H9 (cell line): ENCODE measurements around the gene FUS. TPM values are rescaled to one million over a fixed set of nuclear protein-coding genes. Genes with fewer than 3 reads are reported as not detected.

Source experiments
- DNase-seq: peaks from one replicate; pipeline ENCODE4 v3.0.0-alpha.2; 2017
- H2AFZ ChIP-seq: one replicate; pipeline ENCODE4 v1.6.1; 2013; ENCODE audit warnings: mild to moderate bottlenecking, low read length, control low read depth, moderate library complexity
- H2AK5ac ChIP-seq: 2 replicates; pipeline ENCODE4 v1.6.1; 2013; ENCODE audit warnings: low read length, control low read depth, mixed read lengths; ENCODE audit not compliant: insufficient read length
- H2BK120ac ChIP-seq: one replicate; pipeline ENCODE4 v1.6.1; 2013; ENCODE audit warnings: low read depth, mild to moderate bottlenecking, low read length, control low read depth, inconsistent platforms; ENCODE audit not compliant: poor library complexity, severe bottlenecking
- H2BK12ac ChIP-seq: 2 replicates; pipeline ENCODE4 v1.6.1; 2013; ENCODE audit warnings: low read length, control low read depth, mixed read lengths, low read depth; ENCODE audit not compliant: insufficient read length
- H2BK15ac ChIP-seq: 2 replicates; pipeline ENCODE4 v1.6.1; 2013; ENCODE audit warnings: low read depth, low read length, control low read depth
- H2BK20ac ChIP-seq: one replicate; pipeline ENCODE4 v1.6.1; 2013; ENCODE audit warnings: low read depth, mild to moderate bottlenecking, low read length, control low read depth, inconsistent platforms; ENCODE audit not compliant: poor library complexity, severe bottlenecking
- H2BK5ac ChIP-seq: 2 replicates; pipeline ENCODE4 v1.6.1; 2013; ENCODE audit warnings: low read length, control low read depth, mixed read lengths; ENCODE audit not compliant: insufficient read length
- H3K14ac ChIP-seq: 2 replicates; pipeline ENCODE4 v1.6.1; 2013; ENCODE audit warnings: low read length, control low read depth; ENCODE audit not compliant: insufficient read depth
- H3K18ac ChIP-seq: 2 replicates; pipeline ENCODE4 v1.6.1; 2013; ENCODE audit warnings: low read depth, mild to moderate bottlenecking, mixed read lengths, low read length, control low read depth; ENCODE audit not compliant: insufficient read length
- H3K23ac ChIP-seq: 2 replicates; pipeline ENCODE4 v1.6.1; 2013; ENCODE audit warnings: low read length, control low read depth, mixed read lengths, low read depth; ENCODE audit not compliant: insufficient read length
- H3K23me2 ChIP-seq: 2 replicates; pipeline ENCODE4 v1.6.1; 2013; ENCODE audit warnings: low read depth, mild to moderate bottlenecking, mixed read lengths, low read length, control low read depth; ENCODE audit not compliant: insufficient read length, poor library complexity, severe bottlenecking
- H3K27ac ChIP-seq: 2 replicates; pipeline ENCODE4 v1.5.1; 2013; ENCODE audit warnings: low read length, control low read depth, mixed read lengths, low read depth; ENCODE audit not compliant: insufficient read length
- H3K27me3 ChIP-seq: 2 replicates; pipeline ENCODE4 v1.6.1; 2013; ENCODE audit warnings: low read length, control low read depth, inconsistent platforms; ENCODE audit not compliant: insufficient read depth
- H3K4ac ChIP-seq: 2 replicates; pipeline ENCODE4 v1.6.1; 2013; ENCODE audit warnings: low read depth, mild to moderate bottlenecking, control low read depth, inconsistent platforms, low read length, moderate library complexity
- H3K4me1 ChIP-seq: 2 replicates; pipeline ENCODE4 v1.6.1; 2013; ENCODE audit warnings: low read length, control low read depth, inconsistent platforms; ENCODE audit not compliant: insufficient read depth
- H3K4me2 ChIP-seq: 2 replicates; pipeline ENCODE4 v1.6.1; 2013; ENCODE audit warnings: low read length, control low read depth, mixed read lengths; ENCODE audit not compliant: insufficient read length, insufficient read depth
- H3K56ac ChIP-seq: 2 replicates; pipeline ENCODE4 v1.6.1; 2013; ENCODE audit warnings: low read depth, mild to moderate bottlenecking, mixed read lengths, low read length, control low read depth; ENCODE audit not compliant: insufficient read length
- H3K79me1 ChIP-seq: 2 replicates; pipeline ENCODE4 v1.6.1; 2013; ENCODE audit warnings: low read depth, mild to moderate bottlenecking, moderate library complexity, low read length, control low read depth, inconsistent platforms; ENCODE audit not compliant: insufficient read depth, poor library complexity, severe bottlenecking
- H3K79me2 ChIP-seq: 2 replicates; pipeline ENCODE4 v1.6.1; 2013; ENCODE audit warnings: low read length, control low read depth, inconsistent platforms; ENCODE audit not compliant: insufficient read depth
- H3K9ac ChIP-seq: 2 replicates; pipeline ENCODE4 v1.6.1; 2013; ENCODE audit warnings: low read length, control low read depth, mixed read lengths; ENCODE audit not compliant: insufficient read length; ENCODE audit errors: extremely low read depth
- H3K9me3 ChIP-seq: one replicate; pipeline ENCODE4 v1.6.1; 2013; ENCODE audit warnings: low read depth, low read length, inconsistent platforms; ENCODE audit not compliant: control insufficient read depth
- H3T11ph ChIP-seq: one replicate; pipeline ENCODE4 v1.6.1; 2013; ENCODE audit warnings: mild to moderate bottlenecking, low read length, control low read depth, inconsistent platforms
- H4K20me1 ChIP-seq: one replicate; pipeline ENCODE4 v1.6.1; 2013; ENCODE audit not compliant: control insufficient read depth, insufficient read length, insufficient read depth
- H4K5ac ChIP-seq: 2 replicates; pipeline ENCODE4 v1.6.1; 2013; ENCODE audit warnings: low read depth, mild to moderate bottlenecking, mixed read lengths, low read length, control low read depth; ENCODE audit not compliant: insufficient read length
- H4K8ac ChIP-seq: replicated peaks from 2 replicates; pipeline ENCODE4 v1.6.1; 2013; ENCODE audit warnings: low read length, control low read depth, mixed read lengths, low read depth; ENCODE audit not compliant: insufficient read length
- H4K91ac ChIP-seq: 2 replicates; pipeline ENCODE4 v1.6.1; 2013; ENCODE audit warnings: low read depth, mild to moderate bottlenecking, moderate library complexity, mixed read lengths, low read length, control low read depth; ENCODE audit not compliant: insufficient read length
- H3K27ac Mint-ChIP-seq, 3 experiments: 2 replicates in 2 of 3; 3 replicates in 1 of 3; pipeline ENCODE4 v1.8.0; 2020 to 2021; ENCODE audit warnings: mixed read lengths in 3 of 3, mild to moderate bottlenecking in 1 of 3, moderate library complexity in 1 of 3
- H3K27me3 Mint-ChIP-seq: 2 replicates; pipeline ENCODE4 v1.8.0; 2021; ENCODE audit warnings: low read depth, mild to moderate bottlenecking, moderate library complexity, mixed read lengths
- H3K36me3 Mint-ChIP-seq, 3 experiments: 2 replicates in 2 of 3; 3 replicates in 1 of 3; pipeline ENCODE4 v1.8.0; 2020 to 2021; ENCODE audit warnings: low read depth in 3 of 3, mixed read lengths in 3 of 3; ENCODE audit not compliant: insufficient read depth in 1 of 3
- H3K4me1 Mint-ChIP-seq, 2 experiments: 2 replicates each; pipeline ENCODE4 v1.8.0; 2020; ENCODE audit warnings: mixed read lengths in 2 of 2
- H3K4me3 Mint-ChIP-seq, 2 experiments: 2 replicates in 1 of 2; 3 replicates in 1 of 2; pipeline ENCODE4 v1.8.0; 2020 to 2021; ENCODE audit warnings: mild to moderate bottlenecking in 2 of 2, mixed read lengths in 2 of 2, moderate library complexity in 1 of 2
- H3K9me3 Mint-ChIP-seq, 2 experiments: 2 replicates in 1 of 2; 3 replicates in 1 of 2; pipeline ENCODE4 v1.8.0; 2020; ENCODE audit warnings: mild to moderate bottlenecking in 2 of 2, mixed read lengths in 2 of 2, moderate library complexity in 1 of 2
- WGBS: extraction: QIAGEN DNeasy Blood & Tissue Kit; methylation state at CpG from one replicate; pipeline ENCODE4 v1.1.7; 2013; ENCODE audit warnings: missing lambda C conversion rate, low lambda C conversion rate, mixed read lengths; ENCODE audit not compliant: insufficient read length; ENCODE audit errors: extremely low coverage; 5-methylcytosine and 5-hydroxymethylcytosine counted together
- total RNA-seq: library from RNA; stranded (reverse); gene quantifications from 2 replicates; pipeline ENCODE4 v1.2.1, GENCODE V29; 2021
- TF ChIP-seq, protein P1 (sequence below): fragments of 200-600 bp; sonication (generic); conservative IDR thresholded peaks from 3 replicates; pipeline ENCODE4 v1.8.0; 2021; ENCODE audit warnings: antibody characterized with exemption, mild to moderate bottlenecking

The FUS gene
- total RNA-seq, 1 experiment from 2014 or later = 1,034 TPM

DNA sequence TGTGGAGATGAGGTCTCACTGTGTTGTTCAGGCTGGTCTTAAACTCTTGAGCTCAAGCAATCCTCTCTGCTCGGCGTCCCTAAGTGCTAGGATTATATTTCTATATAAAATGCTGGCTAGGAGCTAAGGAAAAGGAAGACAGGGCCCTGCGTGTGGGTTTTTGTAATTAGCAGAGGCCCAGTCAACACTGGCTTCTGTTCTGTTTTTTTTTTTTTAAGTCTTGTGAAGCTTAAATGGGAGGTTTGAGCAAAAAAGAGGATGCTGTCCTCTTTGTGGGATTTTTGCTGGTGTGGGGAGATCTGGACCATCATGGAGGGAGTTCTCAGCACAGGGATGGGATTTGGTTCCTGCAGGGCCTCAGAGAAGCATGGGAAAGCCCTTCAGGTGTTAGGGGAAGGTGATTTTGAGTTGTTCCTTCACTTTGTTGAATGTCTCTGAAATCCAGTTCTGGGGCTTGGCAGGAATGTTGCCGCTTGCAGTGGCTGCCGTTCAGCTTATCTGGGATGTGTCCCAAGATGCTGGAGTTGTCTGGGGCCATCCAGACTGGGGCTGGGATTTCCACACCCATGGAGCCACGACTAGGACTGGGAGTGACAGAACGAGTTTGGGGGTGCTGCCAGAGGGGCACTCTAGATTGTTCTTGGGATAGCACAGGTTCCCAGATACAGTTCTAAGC, 18.4 kb downstream of the FUS start:
- Mint-ChIP-seq H3K27me3 (peaks cover 3% of the 10 kb centered on the region), H3K36me3 (peaks cover 23 to 58% (median 40%) of the 10 kb centered on the region in 3 experiments), H3K4me1 (peaks cover 15 to 18% of the 10 kb centered on the region in 2 experiments), H3K9me3 (no peaks in the 10 kb centered on the region; a peak in 1 of 5 replicates), H3K4me3 (peak overlapping the region in 1 of 2 experiments; percentile 45; a peak in 2 of 5 replicates), H3K27ac (peak overlapping the region in 2 of 3 experiments; percentile 76 to 77; a peak in 3 of 7 replicates)
- no peak overlapping the region for H2BK5ac ChIP-seq
- H2BK15ac ChIP-seq = no peak overlapping the region
- no peak overlapping the region for H3K56ac ChIP-seq
- no peak overlapping the region for H3K4me2 ChIP-seq
- no peak overlapping the region for H2BK12ac ChIP-seq
- H3K79me1 ChIP-seq = no peaks in the 10 kb centered on the region
- H2AK5ac ChIP-seq = no peak overlapping the region
- TF ChIP-seq, protein P1, sequence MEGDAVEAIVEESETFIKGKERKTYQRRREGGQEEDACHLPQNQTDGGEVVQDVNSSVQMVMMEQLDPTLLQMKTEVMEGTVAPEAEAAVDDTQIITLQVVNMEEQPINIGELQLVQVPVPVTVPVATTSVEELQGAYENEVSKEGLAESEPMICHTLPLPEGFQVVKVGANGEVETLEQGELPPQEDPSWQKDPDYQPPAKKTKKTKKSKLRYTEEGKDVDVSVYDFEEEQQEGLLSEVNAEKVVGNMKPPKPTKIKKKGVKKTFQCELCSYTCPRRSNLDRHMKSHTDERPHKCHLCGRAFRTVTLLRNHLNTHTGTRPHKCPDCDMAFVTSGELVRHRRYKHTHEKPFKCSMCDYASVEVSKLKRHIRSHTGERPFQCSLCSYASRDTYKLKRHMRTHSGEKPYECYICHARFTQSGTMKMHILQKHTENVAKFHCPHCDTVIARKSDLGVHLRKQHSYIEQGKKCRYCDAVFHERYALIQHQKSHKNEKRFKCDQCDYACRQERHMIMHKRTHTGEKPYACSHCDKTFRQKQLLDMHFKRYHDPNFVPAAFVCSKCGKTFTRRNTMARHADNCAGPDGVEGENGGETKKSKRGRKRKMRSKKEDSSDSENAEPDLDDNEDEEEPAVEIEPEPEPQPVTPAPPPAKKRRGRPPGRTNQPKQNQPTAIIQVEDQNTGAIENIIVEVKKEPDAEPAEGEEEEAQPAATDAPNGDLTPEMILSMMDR = no peak
- no peaks in the 10 kb centered on the region for H4K20me1 ChIP-seq
- no peak overlapping the region for H4K5ac ChIP-seq
- no peak overlapping the region for H3K9ac ChIP-seq
- no peaks in the 10 kb centered on the region for H3K27me3 ChIP-seq
- H2BK20ac ChIP-seq = no peak overlapping the region
- H2BK120ac ChIP-seq = no peak overlapping the region
- H3K27ac ChIP-seq = no peak overlapping the region
- no peak overlapping the region for H2AFZ ChIP-seq
- H3K14ac ChIP-seq = no peak overlapping the region
- H4K8ac ChIP-seq = no peak overlapping the region
- H3K18ac ChIP-seq = no peak overlapping the region
- H3K79me2 ChIP-seq = no peaks in the 10 kb centered on the region
- H3K23ac ChIP-seq = no peak overlapping the region
- H3K23me2 ChIP-seq = peaks cover 15% of the 10 kb centered on the region
- H3K9me3 ChIP-seq = no peaks in the 10 kb centered on the region
- H3T11ph ChIP-seq = no peak overlapping the region
- no peak overlapping the region for H4K91ac ChIP-seq
- H3K4me1 ChIP-seq = no peaks in the 10 kb centered on the region; the same call in 1 of the 2 replicates
- no peak for DNase-seq
- no CpG with 5 or more reads among the region's 7 CpGs for WGBS
- no peak overlapping the region for H3K4ac ChIP-seq
